HPDE6-E6E7 (cell line): ENCODE data around the gene POLR3B.
"Not testable (repeated sequence)": the region's sequence is repeated elsewhere in the genome, so short reads cannot be mapped to it uniquely, and the experiment has no call there.

Source experiments
- DNase-seq: peaks from one replicate; pipeline ENCODE4 v3.0.0; 2011; ENCODE audit warnings: missing footprints; ENCODE audit errors: extremely low spot score

POLR3B gene

GRCh38 chr12:106342397-106343213, 14.9 kb upstream of the POLR3B start:
- peak; percentile 40 for DNase-seq

DNA sequence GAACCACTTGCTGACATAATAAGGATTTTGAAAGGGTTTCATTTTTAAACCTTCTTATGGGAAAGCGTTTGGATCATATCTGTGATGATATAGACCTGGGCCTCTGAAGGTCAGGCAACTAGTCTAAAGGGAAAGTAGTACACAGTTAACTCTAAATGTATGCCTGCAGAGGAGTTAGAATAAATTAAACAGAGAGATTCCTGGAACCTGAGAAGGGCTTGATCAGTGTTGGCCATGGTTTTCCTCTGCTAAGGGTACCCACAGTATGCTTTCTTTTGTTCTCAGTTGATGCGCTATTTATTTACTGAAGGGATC, 14.4 kb upstream of the POLR3B start:
- no peak for DNase-seq

DNA sequence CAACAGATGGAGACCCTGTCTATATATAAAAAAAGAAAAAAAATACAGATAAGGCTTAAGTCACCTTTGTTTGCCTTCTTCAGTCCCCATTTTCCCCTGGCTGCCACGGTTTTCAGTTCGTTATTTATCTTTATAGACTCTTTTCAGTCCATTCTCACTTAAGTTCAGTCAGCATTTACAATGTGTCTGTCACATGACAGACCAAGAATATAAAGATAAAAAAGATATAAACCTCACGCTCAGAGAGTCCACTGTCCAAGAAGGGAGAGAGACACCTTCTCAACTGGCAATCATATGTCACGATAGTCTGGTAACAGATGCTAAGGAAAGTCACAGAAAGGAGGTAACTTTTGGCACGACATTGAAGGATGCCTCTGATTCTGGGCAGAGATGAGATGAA, 13.4 kb upstream of the POLR3B start:
- no peak for DNase-seq

GRCh38 chr12:106345746-106346145, 11.8 kb upstream of the POLR3B start:
- DNase-seq = peak; percentile 48

DNA sequence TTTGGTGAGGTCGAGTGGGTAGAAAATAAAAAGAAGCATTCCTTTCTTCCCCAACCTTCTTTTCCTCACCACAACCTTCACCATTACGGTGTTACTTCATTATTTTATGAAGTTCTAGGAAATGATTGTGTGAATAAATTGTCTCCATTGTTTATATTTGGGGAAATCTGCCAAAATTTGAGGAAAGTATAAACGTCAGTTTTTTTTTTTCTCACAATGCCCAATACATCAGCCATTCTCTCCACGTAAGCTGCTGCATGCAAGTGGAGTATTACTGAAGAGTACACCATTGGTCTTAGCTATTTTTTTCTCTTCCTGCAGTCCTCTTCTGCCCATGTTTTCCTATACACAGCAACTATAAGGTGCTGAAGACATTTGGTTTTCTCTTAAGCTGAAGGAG, 9.1 kb upstream of the POLR3B start:
- DNase-seq = no peak

DNA sequence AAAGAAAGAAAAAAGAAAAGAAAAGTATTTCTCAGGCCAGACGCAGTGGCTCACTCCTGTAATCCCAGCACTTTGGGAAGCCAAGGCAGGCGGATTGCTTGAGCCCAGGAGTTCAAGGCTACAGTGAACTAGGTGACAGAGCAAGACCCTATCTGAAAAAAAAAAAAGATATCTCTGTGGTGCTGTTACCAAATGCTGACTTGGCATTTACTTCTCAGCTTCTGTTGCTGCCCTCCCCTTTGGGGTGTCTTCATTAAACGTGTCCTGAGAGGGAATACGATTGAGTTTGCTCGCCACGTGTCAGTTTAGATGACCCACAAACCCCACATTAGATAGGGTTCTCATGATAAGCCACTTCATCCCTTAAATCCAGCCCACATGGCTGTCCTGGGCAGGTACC, 4.4 kb upstream of the POLR3B start:
- DNase-seq = no peak

DNA sequence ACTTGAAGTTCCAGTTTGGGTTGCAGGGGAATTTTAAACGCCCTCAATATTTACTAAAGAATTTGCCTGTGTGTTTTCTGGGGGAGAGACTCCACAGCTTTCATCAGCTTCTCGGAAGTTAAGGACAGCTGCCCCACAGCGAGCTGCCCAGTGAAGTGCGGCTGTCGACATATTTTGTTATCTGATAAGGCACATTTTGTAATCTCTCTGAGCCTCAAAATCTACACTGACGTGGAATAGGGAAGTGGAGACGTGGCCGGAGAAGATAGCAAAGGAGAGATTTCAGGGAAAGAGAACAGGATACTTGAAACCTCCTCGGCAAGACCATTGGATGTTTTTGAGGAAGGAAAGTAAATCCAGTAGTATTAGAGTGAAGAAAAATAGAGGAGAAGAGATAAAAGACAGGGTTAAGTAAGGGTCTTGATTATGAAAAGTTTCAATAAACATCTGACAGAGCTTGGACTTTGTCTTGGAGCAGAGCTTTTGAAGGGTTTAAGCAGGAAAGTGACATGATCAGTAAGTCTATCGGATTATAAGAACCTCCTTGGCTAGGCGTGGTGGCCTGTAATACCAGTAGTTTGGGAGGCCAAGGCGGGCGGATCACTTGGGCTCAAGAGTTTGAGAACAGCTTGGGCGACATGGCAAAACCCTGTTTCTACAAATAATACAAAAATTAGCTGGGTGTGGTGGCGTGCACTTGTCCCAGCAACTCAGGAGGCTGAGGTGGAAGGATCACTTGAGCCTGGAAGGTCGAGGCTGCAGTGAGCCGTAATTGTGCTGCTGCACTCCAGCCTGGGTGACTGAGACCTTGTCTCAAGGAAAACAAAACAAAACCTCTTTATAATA, 1.1 kb downstream of the POLR3B start:
- DNase-seq = no peak

GRCh38 chr12:106359646-106360399, 2.3 kb downstream of the POLR3B start:
- no peak for DNase-seq

- DNase-seq = no peak
Observed at GRCh38 chr12:106360400-106360994, 2.9 kb downstream of the POLR3B start.

DNA sequence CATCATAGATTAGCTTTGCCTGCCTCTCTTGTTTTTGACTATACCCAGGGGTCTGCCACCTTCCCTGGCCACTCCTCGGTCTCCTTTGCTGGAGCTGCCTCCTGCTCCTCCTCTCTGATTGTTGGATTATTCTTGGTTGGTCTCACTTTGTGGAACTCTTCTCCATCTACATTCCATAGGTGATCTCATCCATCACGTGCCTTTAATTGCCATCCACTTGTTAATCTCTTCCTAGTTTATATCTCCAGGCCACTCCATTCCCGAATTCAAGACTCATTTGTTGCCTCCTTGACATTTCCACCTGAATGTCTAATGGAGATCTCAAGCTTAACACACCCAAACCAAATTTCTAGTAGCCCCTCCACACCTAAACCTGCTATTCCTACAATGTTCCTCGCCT, 5.4 kb downstream of the POLR3B start:
- DNase-seq = no peak

DNA sequence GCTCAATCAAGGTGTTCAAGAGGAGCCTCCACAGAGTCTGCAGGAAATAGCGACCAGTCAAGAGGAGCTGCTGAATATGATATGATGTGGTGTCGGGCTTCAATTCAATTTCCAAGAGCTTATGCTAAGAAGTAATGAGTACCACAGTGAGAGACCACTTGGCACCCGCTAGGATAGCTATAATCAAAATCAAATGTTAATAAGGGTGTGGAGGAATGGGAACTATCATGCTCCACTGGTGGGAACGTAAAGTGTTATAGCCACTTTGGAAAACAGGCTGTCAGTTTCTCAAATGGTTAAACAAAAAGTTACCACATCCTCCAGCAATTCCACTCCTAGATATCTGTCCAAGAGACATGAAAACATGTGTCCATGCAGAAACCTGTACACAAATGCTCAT, 6.7 kb downstream of the POLR3B start:
- DNase-seq = no peak

GRCh38 chr12:106369624-106370346, 12.2 kb downstream of the POLR3B start:
- DNase-seq = peak; percentile 72

DNA sequence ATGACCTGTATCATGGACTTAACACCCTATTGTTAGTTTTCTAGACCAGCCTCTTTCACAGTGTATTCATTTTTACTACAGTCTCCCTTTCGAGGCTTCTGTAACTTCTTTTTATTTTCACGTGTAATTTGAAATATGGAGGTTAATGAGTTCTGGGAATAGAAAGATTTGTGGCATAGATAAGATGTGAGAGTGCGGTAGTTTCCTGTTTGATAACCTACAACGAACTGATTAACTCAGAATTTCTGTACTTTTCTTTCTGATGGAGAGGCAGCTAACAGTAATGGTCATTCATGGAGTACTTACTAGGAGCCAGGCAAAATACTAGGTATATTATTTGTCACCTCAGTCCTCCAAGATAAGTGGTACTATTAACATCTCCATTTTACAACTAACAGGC, 21.2 kb downstream of the POLR3B start:
- DNase-seq = no peak

- DNase-seq = no peak
Observed at GRCh38 chr12:106380954-106381353, 23.4 kb downstream of the POLR3B start.

GRCh38 chr12:106381866-106382265, 24.3 kb downstream of the POLR3B start:
- DNase-seq = not testable (repeated sequence)

- DNase-seq = no peak
Observed at GRCh38 chr12:106386813-106387535, 29.4 kb downstream of the POLR3B start.

DNA sequence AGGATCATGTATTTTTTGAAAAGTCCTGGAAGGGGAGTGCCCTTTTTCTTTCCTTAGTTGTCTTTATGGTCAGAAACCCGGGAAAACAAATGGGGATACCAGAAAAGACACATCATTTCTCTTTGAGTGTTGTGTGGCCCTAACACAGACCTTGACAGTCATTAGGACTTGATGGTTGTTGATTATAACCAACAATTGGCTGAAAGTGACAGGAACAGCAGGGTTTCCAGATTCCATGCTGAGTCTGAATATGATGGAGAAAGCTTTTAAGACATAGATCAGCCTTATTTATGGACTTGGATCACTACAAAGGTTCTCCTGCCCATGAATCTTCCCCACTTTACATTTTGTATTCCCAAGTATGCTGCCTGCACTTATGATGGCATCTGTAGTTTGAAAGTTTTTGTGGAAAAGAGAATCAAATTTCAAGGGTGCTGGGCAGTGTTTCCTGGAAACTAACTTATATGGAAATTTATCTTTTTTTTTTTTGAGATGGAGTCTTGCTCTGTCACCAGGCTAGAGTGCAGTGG, 30.4 kb downstream of the POLR3B start:
- DNase-seq = no peak

DNA sequence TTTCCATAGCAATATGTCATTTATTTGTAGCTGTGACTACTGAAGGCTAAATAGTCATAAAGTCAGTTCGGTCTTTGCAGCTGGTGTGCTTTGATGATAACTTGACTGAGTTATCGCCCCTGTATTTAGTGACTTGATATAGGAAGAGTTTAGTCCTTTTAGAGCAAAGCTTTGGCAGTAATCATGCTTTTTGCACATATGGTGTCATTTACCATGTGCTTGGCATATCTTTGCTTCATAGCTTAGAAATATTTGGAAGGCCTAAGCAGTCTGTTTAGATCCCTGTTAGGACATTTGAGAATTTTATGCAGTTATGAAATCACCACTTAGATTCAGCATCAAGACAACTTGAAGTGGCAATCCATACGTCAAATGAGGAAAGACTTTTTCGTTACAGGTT, 31.6 kb downstream of the POLR3B start:
- DNase-seq = no peak

- no peak for DNase-seq
Observed at GRCh38 chr12:106392759-106393158, 35.2 kb downstream of the POLR3B start.

- DNase-seq = no peak
Observed at GRCh38 chr12:106409878-106410277, 52.3 kb downstream of the POLR3B start.
